ENCODE data around the gene ZMIZ1.
A peak's percentile ranks its signal among the peaks of the same experiment; 100 is the strongest.

The ZMIZ1 gene

DNA sequence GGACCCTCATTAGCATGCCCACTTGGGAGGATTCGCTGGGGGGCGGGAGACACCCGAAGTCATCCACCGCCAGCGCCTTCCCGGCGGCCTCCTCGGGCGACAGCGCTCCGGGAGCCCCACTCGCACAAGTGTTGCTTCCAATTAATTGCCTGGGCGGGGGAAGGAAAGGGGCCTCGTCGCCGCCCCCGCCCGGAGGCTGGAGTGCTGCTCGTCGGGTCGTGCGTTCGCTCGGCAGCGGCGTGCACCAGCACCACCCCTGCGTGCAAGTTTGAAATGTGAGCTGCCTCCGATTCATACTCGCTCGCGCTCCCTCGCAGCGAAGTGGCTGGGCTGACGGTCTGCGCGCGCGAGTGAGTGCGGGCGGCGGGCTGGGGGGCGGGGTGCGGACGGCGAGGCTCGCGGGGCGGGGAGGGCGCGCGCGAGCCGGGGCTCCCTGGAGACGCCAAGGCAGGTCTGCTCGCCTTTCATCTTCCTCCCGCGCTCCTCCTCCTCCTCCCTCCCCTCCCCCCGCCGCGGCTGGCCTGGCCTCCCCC is 173.9 kb downstream of the ZMIZ1 start (continued):
- peak; percentile 29; the same call in 1 of the 2 replicates for TF ChIP-seq HIC1 (tag by site-specific recombination; IDR thresholded peaks at IDR 0.05)
- no peak for TF ChIP-seq AEBP2 (tag by site-specific recombination; IDR thresholded peaks at IDR 0.05; ENCODE audit: borderline replicate concordance)
- TF ChIP-seq ZNF221 (tag by site-specific recombination; IDR thresholded peaks at IDR 0.05; ENCODE audit: borderline replicate concordance): no peak
- TF ChIP-seq ZNF148 (tag by site-specific recombination; IDR thresholded peaks at IDR 0.05; ENCODE audit: borderline replicate concordance): no peak
- no peak for TF ChIP-seq ZNF707 (tag by site-specific recombination; IDR thresholded peaks at IDR 0.05)
- TF ChIP-seq ZNF174 (tag by site-specific recombination; IDR thresholded peaks at IDR 0.05): no peak
- TF ChIP-seq ZNF624 (tag by site-specific recombination; IDR thresholded peaks at IDR 0.05): no peak
- no peak for TF ChIP-seq ZSCAN16 (tag by site-specific recombination; IDR thresholded peaks at IDR 0.05)
- no peak for TF ChIP-seq ZNF626 (tag by site-specific recombination; IDR thresholded peaks at IDR 0.05)
- TF ChIP-seq, protein P1, sequence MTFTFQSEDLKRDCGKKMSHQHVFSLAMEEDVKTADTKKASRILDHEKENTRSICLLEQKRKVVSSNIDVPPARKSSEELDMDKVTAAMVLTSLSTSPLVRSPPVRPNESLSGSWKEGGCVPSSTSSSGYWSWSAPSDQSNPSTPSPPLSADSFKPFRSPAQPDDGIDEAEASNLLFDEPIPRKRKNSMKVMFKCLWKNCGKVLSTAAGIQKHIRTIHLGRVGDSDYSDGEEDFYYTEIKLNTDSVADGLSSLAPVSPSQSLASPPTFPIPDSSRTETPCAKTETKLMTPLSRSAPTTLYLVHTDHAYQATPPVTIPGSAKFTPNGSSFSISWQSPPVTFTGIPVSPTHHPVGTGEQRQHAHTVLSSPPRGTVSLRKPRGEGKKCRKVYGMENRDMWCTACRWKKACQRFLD (tag by site-specific recombination; IDR thresholded peaks at IDR 0.05): no peak
- TF ChIP-seq ZXDB (tag by site-specific recombination; IDR thresholded peaks at IDR 0.05): peak; percentile 86
- TF ChIP-seq, protein P2, sequence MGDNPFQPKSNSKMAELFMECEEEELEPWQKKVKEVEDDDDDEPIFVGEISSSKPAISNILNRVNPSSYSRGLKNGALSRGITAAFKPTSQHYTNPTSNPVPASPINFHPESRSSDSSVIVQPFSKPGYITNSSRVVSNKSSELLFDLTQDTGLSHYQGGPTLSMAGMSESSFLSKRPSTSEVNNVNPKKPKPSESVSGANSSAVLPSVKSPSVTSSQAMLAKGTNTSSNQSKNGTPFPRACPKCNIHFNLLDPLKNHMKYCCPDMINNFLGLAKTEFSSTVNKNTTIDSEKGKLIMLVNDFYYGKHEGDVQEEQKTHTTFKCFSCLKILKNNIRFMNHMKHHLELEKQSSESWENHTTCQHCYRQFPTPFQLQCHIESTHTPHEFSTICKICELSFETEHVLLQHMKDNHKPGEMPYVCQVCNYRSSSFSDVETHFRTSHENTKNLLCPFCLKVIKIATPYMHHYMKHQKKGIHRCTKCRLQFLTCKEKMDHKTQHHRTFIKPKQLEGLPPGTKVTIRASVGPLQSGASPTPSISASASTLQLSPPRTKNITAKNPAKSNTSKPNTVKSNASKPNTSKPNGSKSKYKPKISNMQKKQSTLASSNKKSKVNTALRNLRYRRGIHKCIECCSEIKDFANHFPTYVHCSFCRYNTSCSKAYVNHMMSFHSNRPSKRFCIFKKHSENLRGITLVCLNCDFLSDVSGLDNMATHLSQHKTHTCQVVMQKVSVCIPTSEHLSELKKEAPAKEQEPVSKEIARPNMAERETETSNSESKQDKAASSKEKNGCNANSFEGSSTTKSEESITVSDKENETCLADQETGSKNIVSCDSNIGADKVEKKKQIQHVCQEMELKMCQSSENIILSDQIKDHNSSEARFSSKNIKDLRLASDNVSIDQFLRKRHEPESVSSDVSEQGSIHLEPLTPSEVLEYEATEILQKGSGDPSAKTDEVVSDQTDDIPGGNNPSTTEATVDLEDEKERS (tag by site-specific recombination; IDR thresholded peaks at IDR 0.05): no peak
- no peak for TF ChIP-seq ZNF391 (tag by site-specific recombination; IDR thresholded peaks at IDR 0.05; ENCODE audit: borderline replicate concordance, low read depth)
- TF ChIP-seq ZNF10 (tag by site-specific recombination; IDR thresholded peaks at IDR 0.05): no peak
- TF ChIP-seq GLIS1 (tag by site-specific recombination; IDR thresholded peaks at IDR 0.05): peak; percentile 94
- TF ChIP-seq ZNF518A (tag by site-specific recombination; conservative IDR thresholded peaks at IDR 0.05; ENCODE audit: low read depth): no peak
- TF ChIP-seq, protein P3, sequence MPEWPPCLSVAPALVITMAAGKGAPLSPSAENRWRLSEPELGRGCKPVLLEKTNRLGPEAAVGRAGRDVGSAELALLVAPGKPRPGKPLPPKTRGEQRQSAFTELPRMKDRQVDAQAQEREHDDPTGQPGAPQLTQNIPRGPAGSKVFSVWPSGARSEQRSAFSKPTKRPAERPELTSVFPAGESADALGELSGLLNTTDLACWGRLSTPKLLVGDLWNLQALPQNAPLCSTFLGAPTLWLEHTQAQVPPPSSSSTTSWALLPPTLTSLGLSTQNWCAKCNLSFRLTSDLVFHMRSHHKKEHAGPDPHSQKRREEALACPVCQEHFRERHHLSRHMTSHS (tag by site-specific recombination; IDR thresholded peaks at IDR 0.05): no peak
- no peak for TF ChIP-seq ZNF521 (tag by site-specific recombination; IDR thresholded peaks at IDR 0.05)
- no peak for TF ChIP-seq ZNF132 (tag by site-specific recombination; IDR thresholded peaks at IDR 0.05; ENCODE audit: borderline replicate concordance)
- no peak for TF ChIP-seq ZNF280C (tag by site-specific recombination; IDR thresholded peaks at IDR 0.05)

All from HEK293 (cell line).